ENCODE measurements around the gene RNF181.
"Not testable (repeated sequence)": the region's sequence is repeated elsewhere in the genome, so short reads cannot be mapped to it uniquely, and the experiment has no call there.

RNF181 gene, protein sequence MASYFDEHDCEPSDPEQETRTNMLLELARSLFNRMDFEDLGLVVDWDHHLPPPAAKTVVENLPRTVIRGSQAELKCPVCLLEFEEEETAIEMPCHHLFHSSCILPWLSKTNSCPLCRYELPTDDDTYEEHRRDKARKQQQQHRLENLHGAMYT

DNA sequence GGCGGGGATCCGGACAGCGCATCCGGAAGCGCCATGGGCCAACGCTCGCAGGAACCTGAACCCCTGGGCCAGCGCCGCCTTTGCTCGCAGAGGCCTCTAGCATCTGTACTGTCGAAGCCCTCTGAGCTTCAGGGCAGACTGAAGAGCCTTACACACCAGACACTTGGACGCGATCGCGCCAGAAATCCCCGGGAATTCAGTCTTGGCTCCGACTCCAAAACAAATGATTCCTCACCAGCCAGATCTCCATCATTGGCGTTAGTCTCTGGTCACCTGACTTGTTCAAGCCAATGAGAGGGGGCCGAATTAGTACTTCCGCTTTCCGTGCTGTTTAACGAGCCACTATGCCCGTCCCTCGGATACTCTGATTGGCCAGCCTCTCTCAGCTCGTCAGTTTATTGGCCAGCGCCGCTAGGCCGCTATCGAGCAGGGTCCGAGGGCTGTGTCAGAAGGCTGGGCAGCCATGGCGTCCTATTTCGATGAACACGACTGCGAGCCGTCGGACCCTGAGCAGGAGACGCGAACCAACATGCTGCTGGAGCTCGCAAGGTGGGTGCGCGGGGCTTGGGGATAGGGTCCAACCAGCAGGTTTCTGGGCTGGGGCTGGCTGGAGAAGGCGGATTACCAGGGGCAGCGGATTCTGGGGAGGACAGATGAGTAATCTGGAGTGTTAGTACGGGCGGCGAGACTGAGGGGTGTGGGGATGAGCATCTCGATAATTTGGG, at the start of gene RNF181:
RNF181 (plus strand) TSS at position 445 of the 725 bp plus-strand sequence; CDS start at position 464, 19 bp downstream.
- DNase-seq (ENCODE audit: low read depth in 2 of 2) = peak; percentile 96

DNA sequence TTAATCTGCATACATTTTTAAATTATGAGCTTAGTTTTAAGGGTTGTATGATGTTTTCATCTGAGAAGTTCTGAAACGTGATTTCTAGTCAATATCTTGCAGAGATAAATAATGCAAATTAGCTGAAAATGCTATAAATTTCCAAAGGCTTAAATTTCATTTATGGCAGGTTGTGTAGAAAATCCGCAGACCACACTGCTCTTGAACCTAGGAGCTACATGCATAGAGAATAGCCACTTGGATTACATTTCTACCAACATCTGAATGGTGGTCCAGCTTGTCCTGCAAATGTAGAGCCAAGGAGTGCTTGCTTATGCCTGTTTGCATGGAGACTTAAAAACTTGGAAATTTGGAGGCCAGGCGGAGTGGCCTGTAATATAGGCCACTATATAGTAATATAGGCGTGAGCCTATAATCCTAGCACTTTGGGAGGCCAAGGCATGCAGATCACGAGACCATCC, 49.7 kb upstream of the RNF181 start:
- DNase-seq (ENCODE audit: low read depth in 2 of 2) = no peak

DNA sequence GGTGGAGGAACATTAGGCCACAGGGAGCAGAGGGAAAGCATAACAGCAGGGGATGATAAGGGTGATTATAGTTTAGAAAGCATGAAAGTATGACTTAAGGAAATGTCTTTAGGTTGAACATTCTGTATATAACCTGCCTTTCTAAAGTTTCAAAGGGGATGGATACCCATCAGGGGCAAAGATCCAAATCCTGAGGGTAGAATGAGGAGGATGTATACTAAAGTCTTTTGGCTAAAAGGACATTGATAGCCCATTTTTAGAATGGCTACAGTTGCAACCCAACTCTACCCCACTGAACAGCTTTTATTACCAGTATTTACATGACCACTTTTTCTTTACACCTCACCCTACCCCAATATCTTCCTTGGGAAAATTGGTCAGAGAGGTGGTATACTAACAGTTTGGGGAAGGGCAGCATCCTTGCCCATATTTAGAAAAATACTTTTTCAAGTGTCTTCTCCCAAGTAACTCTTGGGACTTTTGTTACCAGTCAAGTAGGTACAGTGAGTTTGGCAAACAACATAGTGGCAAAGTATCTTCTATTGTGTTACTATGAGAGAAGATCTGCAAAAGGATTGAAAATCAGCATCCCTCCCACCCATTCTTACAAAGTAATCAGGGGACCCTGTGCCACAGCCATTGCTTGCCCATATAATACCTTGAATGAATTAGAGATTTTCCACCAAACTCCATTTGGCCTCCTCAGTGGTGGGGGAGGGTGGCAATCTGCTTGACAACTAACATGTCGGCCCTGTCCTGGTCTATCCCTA, 48.3 kb upstream of the RNF181 start:
- DNase-seq (ENCODE audit: low read depth in 2 of 2) = no peak

DNA sequence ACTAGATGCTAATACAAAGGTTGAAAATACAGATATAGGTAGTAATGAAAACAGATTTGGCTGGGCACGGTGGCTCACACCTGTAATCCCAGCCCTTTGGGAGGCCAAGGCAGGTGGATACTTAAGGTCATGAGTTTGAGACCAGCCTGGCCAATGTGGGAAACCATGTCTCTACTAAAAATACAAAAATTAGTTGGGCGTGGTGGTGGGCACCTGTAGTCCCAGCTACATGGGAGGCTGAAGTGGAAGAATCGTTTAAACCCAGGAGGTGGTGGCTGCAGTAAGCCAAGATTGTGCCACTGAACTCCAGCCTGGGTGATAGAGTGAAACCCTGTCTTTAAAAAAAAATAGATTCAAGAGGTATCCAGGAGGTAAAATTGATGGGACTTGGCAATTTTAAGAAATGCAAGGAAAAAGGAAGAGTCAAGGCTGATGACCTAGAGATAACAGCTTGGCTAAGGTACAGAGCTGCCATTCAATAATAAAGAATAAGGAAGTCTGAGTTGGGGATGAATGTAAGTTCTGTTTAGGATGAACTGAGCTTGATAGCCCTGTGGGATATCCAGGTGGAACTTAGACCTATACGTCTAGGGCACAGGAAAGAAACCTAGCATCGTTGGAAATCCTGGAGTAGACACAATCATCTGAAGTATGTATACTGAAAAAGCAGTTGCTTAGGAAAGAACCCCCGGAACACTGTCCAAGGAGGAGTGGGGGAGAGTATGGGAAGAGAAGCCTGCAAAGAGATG, 47.5 kb upstream of the RNF181 start:
- no peak for DNase-seq (ENCODE audit: low read depth in 2 of 2)

DNA sequence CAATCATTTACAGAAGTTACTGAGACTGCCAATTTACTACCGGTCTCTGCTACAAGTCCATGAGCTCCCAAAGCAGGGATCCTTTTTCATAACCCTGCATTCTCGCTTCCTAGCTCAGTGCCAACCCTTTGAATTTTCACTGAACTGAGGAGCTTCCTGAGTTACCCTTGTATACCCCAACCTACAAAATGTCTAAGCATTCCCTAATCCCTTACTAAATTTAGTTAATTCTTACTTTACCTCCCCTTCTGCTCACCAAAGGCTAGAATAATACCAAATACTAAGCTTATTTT, 47.0 kb upstream of the RNF181 start:
- DNase-seq (ENCODE audit: low read depth in 2 of 2) = no peak

DNA sequence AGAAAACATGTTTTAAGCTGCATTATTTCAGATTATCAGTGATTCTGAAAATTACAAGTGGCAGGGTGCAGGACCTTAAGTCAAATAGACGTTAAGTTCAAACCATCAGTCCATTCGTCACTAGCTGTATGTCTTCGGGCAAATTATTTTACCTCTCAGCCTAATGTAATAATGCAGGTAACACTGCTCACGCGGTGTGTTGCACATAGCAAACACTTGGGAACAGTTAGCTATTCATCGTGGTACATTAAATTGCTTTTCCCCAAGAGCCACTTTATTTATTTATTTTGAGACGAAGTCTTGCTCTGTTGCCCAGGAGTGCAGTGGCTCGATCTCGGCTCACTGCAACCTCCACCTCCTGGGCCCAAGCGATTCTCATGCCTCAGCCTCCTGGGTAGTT, 46.5 kb upstream of the RNF181 start:
- DNase-seq (ENCODE audit: low read depth in 2 of 2) = no peak

DNA sequence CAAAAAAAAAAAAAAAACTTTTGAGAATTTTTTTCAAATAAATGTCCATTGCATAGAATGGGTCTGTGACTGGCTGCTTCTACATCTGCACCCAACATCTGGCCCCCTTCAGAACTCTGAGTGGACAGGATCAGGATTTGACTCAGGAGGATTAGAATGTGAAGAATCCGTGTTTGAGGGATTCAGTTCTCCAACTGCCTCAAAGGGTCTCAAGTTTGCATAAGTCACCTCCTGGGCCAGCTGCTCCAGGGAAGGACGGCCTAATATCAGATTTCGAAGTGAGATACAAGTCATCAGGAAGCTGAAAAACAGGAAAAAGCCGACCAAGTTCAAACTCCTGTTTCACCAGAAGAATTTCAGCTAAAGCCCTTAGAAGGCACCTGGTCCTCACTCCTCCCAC, 45.7 kb upstream of the RNF181 start:
- DNase-seq (ENCODE audit: low read depth in 2 of 2) = peak; percentile 83 to 85

DNA sequence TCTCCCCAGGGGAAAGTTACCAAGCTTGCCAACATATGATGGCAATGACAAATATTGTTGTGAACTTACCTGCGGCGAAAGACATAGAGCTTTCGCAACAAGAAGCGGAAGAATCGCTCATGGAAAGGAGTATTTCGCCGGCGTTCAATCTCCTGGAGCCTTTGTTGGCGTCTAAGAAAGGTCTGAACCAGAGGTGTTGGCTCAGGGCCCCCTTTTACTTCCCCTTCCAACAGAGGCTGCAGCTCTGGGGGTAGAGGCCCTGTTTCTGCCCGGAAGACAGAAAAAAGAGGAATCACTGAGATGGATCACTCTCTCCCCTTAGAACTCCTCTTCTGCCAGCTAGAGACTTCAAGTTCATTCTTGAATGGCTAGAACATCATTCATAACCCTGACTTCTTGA, 45.1 kb upstream of the RNF181 start:
- DNase-seq (ENCODE audit: low read depth in 2 of 2) = no peak

DNA sequence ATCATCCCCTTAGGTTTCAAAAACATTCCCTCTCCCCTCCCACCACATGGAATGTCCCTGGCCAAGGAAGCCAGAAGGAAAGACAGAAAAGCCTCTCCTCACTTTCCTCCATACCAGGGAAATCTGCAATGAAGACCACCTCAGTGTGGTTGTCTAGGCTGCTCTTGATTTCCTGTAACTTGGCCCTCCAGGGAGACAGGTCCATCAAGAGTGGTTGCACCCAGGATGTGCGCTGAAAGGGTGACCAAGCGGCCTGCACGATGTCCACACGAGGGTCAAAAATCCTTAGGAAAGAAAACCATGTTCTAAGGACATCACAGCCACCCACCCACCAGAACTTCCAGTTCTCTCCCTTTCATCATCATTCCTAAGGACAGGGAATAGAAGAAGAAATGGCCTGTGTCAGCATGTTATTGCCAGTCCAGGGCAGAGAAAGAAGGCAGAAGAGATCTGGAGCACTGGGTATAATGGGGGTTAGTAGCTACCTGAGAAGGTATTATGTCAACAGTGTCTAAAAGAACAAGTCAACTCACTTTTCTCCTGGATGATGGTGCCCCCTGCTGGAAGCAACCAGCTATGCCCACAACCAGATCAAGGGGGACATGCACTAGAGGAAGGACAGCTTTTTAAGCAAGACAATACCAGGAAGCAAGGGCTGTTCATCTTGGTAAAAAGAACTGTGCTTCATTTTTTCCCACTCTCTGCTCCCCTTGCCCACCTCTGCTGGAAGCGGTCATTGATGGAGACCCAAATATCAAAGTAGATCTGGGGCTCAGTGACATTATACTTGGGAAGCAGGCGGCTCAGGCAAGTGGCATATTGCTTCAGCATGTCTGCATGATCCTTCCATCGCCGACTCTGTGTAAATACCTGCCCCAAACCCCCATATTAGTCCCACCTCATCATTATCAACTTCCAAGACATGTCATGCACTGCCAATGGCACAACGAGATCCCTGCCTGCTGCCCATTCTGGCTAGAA, 43.6 kb upstream of the RNF181 start:
- DNase-seq (ENCODE audit: low read depth in 2 of 2) = peak in 1 of 2 experiments; percentile 31

DNA sequence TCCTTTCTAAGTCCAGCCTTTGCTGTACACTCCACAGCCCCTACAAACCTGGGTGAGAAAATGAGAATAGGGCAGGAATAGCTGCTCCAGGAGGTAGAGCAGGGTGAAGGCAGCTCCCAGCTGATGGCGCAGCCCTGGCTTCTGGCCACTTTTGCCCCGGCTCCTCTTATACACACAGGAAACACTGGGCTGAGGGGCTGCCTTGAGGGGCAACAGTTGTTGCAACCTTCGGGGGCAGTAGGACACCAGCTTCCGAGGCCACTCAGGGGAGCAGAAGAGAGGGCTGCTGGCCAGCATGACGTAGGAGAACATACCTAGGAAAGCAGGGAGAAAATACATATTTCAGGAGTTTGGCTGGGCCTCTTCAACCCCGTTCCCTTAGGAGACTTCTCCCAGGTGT, 42.4 kb upstream of the RNF181 start:
- no peak for DNase-seq (ENCODE audit: low read depth in 2 of 2)

DNA sequence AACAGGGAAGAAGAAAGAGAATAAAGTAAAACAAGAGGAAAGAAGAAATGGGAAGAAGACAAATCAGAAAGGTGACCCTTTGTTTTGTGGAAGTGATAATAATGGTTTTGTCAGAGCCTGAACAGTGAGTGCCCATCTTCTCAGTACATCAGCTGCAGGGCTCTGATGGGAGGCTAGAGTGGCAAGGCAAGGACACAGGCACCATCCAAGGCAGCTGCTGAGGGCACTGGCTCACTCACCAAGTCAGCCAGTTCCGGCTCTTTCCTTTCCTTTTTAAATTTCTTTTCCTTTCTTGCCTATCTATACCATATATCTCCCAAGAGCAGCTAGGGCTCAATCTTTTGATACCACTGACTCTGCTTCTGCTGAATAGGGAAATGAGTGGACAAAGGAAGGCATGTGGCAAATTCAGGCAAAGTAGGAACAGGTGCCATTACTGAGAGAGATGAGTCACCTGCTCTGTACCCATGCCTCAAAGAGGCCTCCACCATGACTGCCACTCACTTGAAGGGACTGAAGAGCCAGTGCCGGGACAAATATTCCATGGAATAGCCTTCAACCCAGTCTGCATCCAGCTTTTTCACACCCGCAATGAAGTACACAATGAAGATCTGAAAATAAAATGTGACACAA, 40.4 kb upstream of the RNF181 start:
- DNase-seq (ENCODE audit: low read depth in 2 of 2) = no peak

DNA sequence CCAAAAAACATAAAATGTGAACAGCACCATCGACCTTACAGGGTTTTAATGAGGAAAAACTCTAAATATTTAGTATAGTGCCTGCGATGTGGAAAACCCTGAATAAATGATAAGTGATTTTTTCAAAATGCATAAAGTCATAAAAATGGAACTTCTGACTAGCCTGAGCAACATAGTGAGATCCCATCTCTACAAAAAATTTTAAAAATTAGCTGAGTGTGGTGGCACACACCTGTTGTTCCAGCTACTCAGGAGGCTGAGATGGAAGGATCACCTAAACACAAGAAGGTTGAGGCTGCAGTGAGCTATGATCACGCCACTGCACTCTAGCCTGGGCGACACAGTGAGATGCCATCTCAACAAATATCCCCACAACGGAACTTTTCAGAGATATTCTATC, 38.4 kb upstream of the RNF181 start:
- DNase-seq (ENCODE audit: low read depth in 2 of 2) = no peak

DNA sequence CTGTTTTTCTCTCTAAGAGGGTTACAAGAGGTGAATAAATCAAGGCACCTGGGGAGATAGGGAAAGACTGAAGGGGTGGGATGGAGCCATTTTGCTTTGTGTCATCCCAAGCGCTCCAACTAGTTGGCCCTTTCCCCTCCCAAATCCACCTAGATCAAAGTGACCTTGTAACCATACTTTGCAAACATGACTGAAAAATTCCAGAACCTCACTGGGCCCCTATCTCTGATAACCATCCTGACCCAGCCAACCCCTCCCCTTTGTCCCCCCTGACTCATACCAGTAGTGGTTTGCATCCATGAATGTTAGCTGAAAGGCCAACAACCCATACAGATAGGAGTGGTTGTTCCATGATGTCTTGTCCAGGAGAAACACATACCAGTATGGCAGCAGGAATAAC, 37.4 kb upstream of the RNF181 start:
- no peak for DNase-seq (ENCODE audit: low read depth in 2 of 2)

DNA sequence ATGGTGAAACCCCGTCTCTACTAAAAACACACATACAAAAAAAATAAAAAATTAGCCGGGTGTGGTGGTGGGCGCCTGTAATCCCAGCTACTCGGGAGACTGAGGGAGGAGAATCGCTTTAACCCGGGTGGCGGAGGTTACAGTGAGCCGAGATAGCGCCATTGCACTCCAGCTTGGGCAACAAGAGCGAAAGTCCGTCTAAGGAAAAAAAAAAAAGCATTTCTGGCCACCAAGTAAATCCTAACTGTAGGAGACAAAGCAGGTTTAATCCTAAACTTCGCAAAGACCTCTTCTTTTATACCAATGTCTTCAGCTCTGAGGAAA, 35.2 kb upstream of the RNF181 start:
- not testable (repeated sequence) for DNase-seq (ENCODE audit: low read depth in 2 of 2)

DNA sequence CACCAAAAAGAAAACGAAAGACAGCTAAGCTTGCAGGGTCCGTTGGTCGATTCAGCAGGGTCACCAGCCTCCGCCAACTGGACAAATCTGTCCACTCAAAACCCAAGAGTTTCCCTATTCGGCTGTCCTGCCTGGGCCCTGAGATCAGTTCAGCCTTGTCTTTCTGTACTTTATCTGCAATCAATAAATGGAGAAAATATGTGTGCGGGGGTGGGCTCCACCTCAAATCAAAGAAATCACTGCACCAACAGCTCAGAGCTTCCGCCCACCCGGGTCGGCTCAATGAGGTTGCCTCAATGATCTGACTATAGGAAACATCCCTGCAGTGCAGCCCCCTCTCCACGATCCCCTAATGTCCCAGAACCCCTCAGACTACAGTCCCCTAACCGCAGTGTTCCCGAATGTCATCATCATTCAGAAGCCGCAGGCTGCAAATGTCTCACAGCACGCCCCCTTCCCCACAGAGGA, 34.7 kb upstream of the RNF181 start:
- no peak for DNase-seq (ENCODE audit: low read depth in 2 of 2)

DNA sequence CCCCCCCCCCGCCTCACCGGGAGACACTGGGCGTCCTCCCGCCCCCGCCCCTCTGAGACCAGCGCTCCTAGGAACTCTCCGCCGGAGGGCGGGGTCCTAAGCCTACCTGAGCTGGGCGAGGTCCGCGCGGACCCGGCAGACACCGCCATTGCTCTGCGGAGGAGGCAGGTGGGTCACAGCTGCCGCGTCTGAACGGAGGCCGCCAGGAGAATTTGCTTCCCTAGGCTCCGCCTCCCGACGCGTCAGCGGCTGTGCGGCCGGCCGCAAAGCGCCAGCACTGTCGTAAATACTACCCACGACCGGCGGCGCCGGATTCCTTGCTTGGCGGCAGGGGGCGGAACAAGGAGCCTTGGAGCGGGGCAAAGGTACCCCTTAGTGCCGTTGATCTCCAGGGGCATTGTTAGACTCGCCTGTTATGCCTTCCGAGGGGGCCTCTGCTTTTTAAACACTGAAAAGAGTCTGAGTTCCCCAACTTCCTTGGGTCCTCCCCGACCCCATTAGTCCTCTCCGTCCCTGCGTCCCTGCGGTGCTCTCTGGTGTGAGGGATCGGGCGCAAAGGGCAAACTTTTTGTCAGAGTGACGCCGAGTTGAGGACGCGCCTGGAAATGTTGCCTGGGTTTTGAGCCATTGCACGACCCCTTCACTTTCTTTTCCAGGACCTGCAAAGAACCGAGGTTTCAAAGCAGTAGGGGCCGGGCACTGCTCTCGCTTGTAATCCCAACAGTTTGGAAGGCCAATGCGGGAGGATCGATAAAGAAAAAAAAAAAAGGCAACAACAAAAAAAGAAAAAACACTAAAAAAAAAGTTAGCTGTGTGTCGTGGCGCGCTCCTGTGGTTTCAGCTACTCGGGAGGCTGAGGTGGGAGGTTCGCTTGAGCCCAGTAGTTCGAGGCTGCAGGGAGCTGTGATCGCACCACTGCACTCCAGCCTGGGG, 34.0 kb upstream of the RNF181 start, which contains the start of gene GGCX:
GGCX (minus strand) TSS at position 214 of the 933 bp plus-strand sequence; CDS start at position 149, 65 bp downstream.
- DNase-seq (ENCODE audit: low read depth in 2 of 2) = peak; percentile 71

DNA sequence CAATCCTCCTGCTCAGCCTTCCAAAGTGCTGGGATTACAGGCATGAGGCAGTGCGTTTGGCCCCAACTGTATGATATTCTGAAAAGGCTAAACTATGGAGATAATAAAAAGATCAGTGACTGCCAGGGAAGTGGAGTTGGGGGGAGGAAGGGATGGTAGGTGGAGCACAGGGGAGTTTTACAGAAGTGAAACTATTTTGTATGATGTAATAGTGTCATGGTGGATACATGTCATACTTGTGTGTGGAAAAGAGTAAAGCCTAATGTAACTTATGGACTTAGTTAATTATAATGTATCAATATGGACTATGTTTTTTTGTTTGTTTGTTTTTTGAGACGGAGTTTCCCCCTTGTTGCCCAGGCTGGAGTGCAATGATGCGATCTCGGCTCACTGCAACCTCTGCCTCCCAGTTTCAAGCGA, 31.4 kb upstream of the RNF181 start:
- DNase-seq (ENCODE audit: low read depth in 2 of 2) = no peak

DNA sequence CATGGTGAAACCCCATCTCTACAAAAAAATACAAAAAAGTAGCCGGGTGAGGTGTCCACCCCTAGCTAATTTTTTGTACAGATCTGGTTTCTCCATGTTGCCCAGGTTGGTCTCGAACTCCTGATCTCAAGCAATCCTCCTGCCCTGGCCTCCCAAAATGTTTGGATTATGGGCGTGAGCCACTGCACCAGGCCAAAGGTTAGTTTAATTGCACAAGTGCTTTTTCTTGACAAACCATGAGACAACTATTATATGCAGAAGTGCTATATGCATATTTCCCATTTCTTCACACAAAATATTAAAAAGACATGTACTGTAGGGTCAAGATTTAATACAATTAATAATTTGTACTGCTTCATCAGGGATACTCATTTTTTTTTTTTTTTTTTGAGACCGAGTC, 29.3 kb upstream of the RNF181 start:
- no peak for DNase-seq (ENCODE audit: low read depth in 2 of 2)

DNA sequence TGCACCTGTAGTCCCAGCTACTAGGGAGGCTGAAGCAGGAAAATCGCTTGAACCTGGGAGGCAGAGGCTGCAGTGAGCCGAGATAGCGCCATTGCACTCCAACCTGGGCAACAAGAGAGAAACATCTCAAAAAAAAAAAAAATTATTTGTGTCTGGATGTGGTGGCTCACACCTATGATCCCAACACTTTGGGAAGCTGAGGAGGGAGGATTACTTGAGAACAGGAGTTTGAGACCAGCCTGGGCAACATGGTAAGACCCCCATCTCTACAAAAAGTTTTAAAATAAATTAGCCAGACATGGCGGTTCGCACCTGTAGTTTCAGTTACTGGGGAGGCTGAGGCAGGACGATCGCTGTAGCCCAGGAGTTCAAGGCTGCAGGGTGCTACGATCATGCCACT, 19.8 kb upstream of the RNF181 start:
- no peak for DNase-seq (ENCODE audit: low read depth in 2 of 2)

DNA sequence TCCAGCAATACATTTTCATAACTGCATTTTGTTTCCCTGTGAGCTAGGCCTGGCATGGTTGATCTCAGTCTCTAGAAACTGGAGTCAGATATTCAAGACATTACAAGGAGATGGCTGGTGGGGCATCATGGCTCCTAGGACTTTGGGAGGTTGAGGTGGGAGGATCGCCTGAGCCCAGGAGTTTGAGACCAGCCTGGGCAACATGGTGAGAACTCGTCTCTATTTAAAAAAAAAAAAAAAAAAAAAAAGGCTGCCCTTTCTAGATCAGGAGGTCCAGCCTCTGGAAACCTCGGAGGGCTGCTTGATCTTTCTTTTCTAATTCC, 18.5 kb upstream of the RNF181 start:
- no peak for DNase-seq (ENCODE audit: low read depth in 2 of 2)
